GM06990 (cell line): ENCODE data around the gene SCN5A.

ENCODE experiments used
- DNase-seq: peaks from one replicate; pipeline ENCODE4 v3.0.0-alpha.2; 2011; ENCODE audit not compliant: insufficient read length; ENCODE audit errors: extremely low read depth
- H3K27me3 ChIP-seq: replicated peaks from 2 replicates; pipeline ENCODE4 v1.6.0; 2011; ENCODE audit warnings: low read length; ENCODE audit not compliant: control insufficient read depth, insufficient read depth
- H3K36me3 ChIP-seq: 2 replicates; pipeline ENCODE4 v1.5.1; 2011; ENCODE audit warnings: low read length; ENCODE audit not compliant: control insufficient read depth, insufficient read depth
- H3K4me3 ChIP-seq: replicated peaks from 2 replicates; pipeline ENCODE4 v1.5.1; 2011; ENCODE audit warnings: low read depth, mild to moderate bottlenecking, control low read depth, low read length
- TF ChIP-seq, protein P1 (sequence below): IDR thresholded peaks from 2 replicates; pipeline ENCODE4 v1.5.1; 2011; ENCODE audit warnings: low read length, control low read depth, mild to moderate bottlenecking, inconsistent platforms; ENCODE audit not compliant: insufficient read depth, poor library complexity, severe bottlenecking

SCN5A gene

DNA sequence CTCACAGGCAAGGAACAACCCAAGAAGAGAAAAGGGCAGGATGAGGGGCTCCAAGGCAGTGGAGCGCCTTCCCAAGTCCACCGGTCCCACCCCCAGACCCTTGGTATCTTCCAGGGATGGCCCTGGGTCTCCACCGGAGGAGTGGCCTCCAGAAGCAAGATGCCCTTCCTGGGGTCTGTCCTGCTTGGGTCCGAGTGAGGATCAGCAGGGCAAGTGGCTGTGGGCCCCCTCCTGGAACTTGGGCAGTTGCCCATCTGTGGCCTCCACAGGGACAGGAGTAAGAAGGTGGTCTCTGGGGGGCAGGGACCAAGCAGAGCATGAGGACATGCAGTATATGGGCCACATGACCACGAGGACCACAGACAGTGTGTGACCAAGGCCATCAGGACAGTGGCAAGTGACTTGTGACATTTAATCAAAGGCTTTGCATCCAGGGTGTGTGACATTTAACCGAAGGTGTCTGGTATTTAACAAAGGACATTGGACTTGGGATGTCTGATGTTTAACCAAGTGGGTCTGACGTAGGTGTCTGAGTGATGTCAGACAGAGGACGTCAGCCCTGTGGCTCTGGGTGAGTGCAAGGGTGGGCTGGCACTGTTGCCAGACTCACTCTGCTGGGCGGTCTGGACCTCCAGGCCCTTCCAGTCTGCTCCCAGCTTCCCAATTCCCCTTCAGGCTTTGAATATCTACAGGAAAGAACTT, 34.7 kb downstream of the SCN5A start:
- Histone ChIP-seq H3K4me3 (no peak overlapping the region), H3K27me3 (peaks cover 2% of the 10 kb centered on the region), H3K36me3 (no peaks in the 10 kb centered on the region)
- TF ChIP-seq, protein P1, sequence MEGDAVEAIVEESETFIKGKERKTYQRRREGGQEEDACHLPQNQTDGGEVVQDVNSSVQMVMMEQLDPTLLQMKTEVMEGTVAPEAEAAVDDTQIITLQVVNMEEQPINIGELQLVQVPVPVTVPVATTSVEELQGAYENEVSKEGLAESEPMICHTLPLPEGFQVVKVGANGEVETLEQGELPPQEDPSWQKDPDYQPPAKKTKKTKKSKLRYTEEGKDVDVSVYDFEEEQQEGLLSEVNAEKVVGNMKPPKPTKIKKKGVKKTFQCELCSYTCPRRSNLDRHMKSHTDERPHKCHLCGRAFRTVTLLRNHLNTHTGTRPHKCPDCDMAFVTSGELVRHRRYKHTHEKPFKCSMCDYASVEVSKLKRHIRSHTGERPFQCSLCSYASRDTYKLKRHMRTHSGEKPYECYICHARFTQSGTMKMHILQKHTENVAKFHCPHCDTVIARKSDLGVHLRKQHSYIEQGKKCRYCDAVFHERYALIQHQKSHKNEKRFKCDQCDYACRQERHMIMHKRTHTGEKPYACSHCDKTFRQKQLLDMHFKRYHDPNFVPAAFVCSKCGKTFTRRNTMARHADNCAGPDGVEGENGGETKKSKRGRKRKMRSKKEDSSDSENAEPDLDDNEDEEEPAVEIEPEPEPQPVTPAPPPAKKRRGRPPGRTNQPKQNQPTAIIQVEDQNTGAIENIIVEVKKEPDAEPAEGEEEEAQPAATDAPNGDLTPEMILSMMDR, result no peak
- no peak for DNase-seq

GRCh38 chr3:38614091-38614490, 35.4 kb downstream of the SCN5A start:
- TF ChIP-seq, protein P1, result no peak
- peaks cover 2% of the 10 kb centered on the region for H3K27me3 ChIP-seq

GRCh38 chr3:38613426-38613825, 36.1 kb downstream of the SCN5A start:
- H3K27me3 ChIP-seq, result peaks cover 2% of the 10 kb centered on the region
- H3K36me3 ChIP-seq, result no peaks in the 10 kb centered on the region
- H3K4me3 ChIP-seq, result no peak overlapping the region
- DNase-seq, result no peak
- TF ChIP-seq, protein P1, result no peak

More at GRCh38 chr3:38614091-38614490, 35.4 kb downstream of the SCN5A start:
- DNase-seq, result no peak
- no peak overlapping the region for H3K4me3 ChIP-seq
- H3K36me3 ChIP-seq, result no peaks in the 10 kb centered on the region

GRCh38 chr3:38611866-38612265, 37.6 kb downstream of the SCN5A start:
- TF ChIP-seq, protein P1, result no peak
- H3K4me3 ChIP-seq, result no peak overlapping the region
- no peak for DNase-seq
- H3K27me3 ChIP-seq, result peaks cover 2% of the 10 kb centered on the region
- H3K36me3 ChIP-seq, result no peaks in the 10 kb centered on the region

GRCh38 chr3:38610934-38611333, 38.6 kb downstream of the SCN5A start:
- Histone ChIP-seq H3K4me3 (no peak overlapping the region), H3K36me3 (no peaks in the 10 kb centered on the region), H3K27me3 (no peaks in the 10 kb centered on the region; the same call in 1 of the 2 replicates)
- TF ChIP-seq, protein P1, result no peak
- DNase-seq, result no peak

GRCh38 chr3:38610436-38610835, 39.1 kb downstream of the SCN5A start:
- TF ChIP-seq, protein P1, result no peak
- H3K27me3 ChIP-seq, result no peaks in the 10 kb centered on the region; the same call in 1 of the 2 replicates
- H3K36me3 ChIP-seq, result no peaks in the 10 kb centered on the region
- DNase-seq, result no peak
- no peak overlapping the region for H3K4me3 ChIP-seq
